NB4 (cell line): ENCODE data around the gene REN.

ENCODE experiments used
- POLR2A ChIP-seq: IDR thresholded peaks from 2 replicates; pipeline ENCODE4 v1.6.1; 2011; ENCODE audit warnings: mild to moderate bottlenecking; ENCODE audit not compliant: insufficient read length; ENCODE audit errors: extremely low read depth
- TF ChIP-seq, protein P1 (sequence below): IDR thresholded peaks from one replicate; pipeline ENCODE4 v1.5.1; 2012; ENCODE audit warnings: low read depth, low read length

DNA sequence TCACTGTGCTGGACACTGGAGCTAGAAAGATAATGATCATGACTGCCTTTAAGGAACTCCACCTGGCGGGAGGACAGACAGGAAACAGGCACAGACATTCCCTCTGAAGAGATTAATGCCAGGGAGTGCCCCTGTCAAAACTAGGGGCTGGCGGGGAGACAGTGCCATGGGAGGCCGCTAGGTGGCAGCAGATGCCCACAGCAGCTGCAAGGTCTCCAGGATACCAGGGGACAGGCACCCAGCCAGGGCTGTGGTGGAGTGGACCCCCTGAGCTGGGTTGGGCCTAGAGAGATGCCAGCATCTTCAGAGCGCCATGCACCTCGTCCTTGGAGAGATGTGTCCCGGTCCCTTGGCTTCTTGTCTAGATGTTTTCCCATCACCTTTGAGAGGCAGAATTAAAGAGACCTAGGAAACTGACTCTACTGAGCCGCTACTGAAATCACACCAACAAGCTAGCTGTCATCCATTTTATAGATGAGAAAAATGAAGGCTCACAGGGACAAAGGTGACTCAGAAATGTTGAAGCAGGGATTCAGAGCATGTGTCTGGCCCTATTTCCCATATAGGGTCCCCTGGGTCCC is 3.6 kb downstream of the REN start:
- TF ChIP-seq POLR2A, result no peak
- TF ChIP-seq, protein P1, sequence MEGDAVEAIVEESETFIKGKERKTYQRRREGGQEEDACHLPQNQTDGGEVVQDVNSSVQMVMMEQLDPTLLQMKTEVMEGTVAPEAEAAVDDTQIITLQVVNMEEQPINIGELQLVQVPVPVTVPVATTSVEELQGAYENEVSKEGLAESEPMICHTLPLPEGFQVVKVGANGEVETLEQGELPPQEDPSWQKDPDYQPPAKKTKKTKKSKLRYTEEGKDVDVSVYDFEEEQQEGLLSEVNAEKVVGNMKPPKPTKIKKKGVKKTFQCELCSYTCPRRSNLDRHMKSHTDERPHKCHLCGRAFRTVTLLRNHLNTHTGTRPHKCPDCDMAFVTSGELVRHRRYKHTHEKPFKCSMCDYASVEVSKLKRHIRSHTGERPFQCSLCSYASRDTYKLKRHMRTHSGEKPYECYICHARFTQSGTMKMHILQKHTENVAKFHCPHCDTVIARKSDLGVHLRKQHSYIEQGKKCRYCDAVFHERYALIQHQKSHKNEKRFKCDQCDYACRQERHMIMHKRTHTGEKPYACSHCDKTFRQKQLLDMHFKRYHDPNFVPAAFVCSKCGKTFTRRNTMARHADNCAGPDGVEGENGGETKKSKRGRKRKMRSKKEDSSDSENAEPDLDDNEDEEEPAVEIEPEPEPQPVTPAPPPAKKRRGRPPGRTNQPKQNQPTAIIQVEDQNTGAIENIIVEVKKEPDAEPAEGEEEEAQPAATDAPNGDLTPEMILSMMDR, result peak; percentile 90
